Measurements from ENCODE around the gene TMEM214. TPM values are rescaled to one million over a fixed set of nuclear protein-coding genes. Genes with fewer than 3 reads are reported as not detected.
"Not testable (repeated sequence)": the region's sequence is repeated elsewhere in the genome, so short reads cannot be mapped to it uniquely, and the experiment has no call there.

TMEM214 gene
- total RNA-seq, 1 donor from 2014 or later: 99.4 TPM

GRCh38 chr2:27065128-27065527 is 32.4 kb downstream of the TMEM214 start:
- intact Hi-C loops (cut with micrococcal nuclease): no loop called here

GRCh38 chr2:27067385-27067784 is 34.6 kb downstream of the TMEM214 start:
- intact Hi-C loops (cut with micrococcal nuclease): no loop called here

GRCh38 chr2:27069436-27069835 is 36.7 kb downstream of the TMEM214 start:
- intact Hi-C loops (cut with micrococcal nuclease): no loop called here

- intact Hi-C loops (cut with micrococcal nuclease): loop anchor here (5.0 kb wide), 1 partner anchor 142 kb away; the partner anchor contains the start of genes ATRAID and SLC5A6
Measured at GRCh38 chr2:27069961-27070618, 37.3 kb downstream of the TMEM214 start.

GRCh38 chr2:27070653-27071276 is 38.0 kb downstream of the TMEM214 start:
- intact Hi-C loops (cut with micrococcal nuclease): loop anchor here (1.0 to 5.0 kb wide), 5 partner anchors 11 to 142 kb away; partner anchors contain the start of genes AGBL5, ATRAID, KHK and SLC5A6

- intact Hi-C loops (cut with micrococcal nuclease): loop anchor here (1.0 to 5.0 kb wide), 5 partner anchors 10 to 141 kb away; partner anchors contain the start of genes AGBL5, ATRAID, KHK and SLC5A6
Measured at GRCh38 chr2:27071277-27071989, 38.7 kb downstream of the TMEM214 start, which contains the start of gene OST4. Gene OST4, minus strand, starts transcription at chr2:27071654.

GRCh38 chr2:27071990-27072830 is 39.4 kb downstream of the TMEM214 start:
- intact Hi-C loops (cut with micrococcal nuclease): loop anchor here (1.0 to 5.0 kb wide), 5 partner anchors 9 to 140 kb away; partner anchors contain the start of genes AGBL5, ATRAID, KHK and SLC5A6

- intact Hi-C loops (cut with micrococcal nuclease): loop anchor here (5.0 kb wide), 1 partner anchor 139 kb away; the partner anchor contains the start of genes ATRAID and SLC5A6
Measured at GRCh38 chr2:27072920-27073319, 40.2 kb downstream of the TMEM214 start.

- intact Hi-C loops (cut with micrococcal nuclease): loop anchor here (5.0 kb wide), 1 partner anchor 139 kb away; the partner anchor contains the start of genes ATRAID and SLC5A6
Measured at GRCh38 chr2:27073782-27074181, 41.0 kb downstream of the TMEM214 start.

- intact Hi-C loops (cut with micrococcal nuclease): loop anchor here (5.0 kb wide), 1 partner anchor 137 kb away; the partner anchor contains the start of genes ATRAID and SLC5A6
Measured at GRCh38 chr2:27074738-27075565, 42.2 kb downstream of the TMEM214 start.

- intact Hi-C loops (cut with micrococcal nuclease): not testable (repeated sequence)
Measured at GRCh38 chr2:27075566-27075871, 42.8 kb downstream of the TMEM214 start.

GRCh38 chr2:27076323-27076722 is 43.6 kb downstream of the TMEM214 start:
- intact Hi-C loops (cut with micrococcal nuclease): no loop called here

- intact Hi-C loops (cut with micrococcal nuclease): no loop called here
Measured at GRCh38 chr2:27077231-27077630, 44.5 kb downstream of the TMEM214 start.

- intact Hi-C loops (cut with micrococcal nuclease): no loop called here
Measured at GRCh38 chr2:27078267-27079194, 45.8 kb downstream of the TMEM214 start, which contains the start of gene EMILIN1. Gene EMILIN1, plus strand, starts transcription at chr2:27078615. Its CDS starts 451 bp downstream, at chr2:27079066.

GRCh38 chr2:27079233-27080139 is 46.7 kb downstream of the TMEM214 start:
- intact Hi-C loops (cut with micrococcal nuclease): loop anchor here (2.0 kb wide), 1 partner anchor 55 kb away; the partner anchor contains the start of gene PREB

- intact Hi-C loops (cut with micrococcal nuclease): loop anchor here (2.0 kb wide), 1 partner anchor 55 kb away; the partner anchor contains the start of gene PREB
Measured at GRCh38 chr2:27080140-27080469, 47.3 kb downstream of the TMEM214 start.

- intact Hi-C loops (cut with micrococcal nuclease): loop anchor here (2.0 kb wide), 1 partner anchor 54 kb away; the partner anchor contains the start of gene PREB
Measured at GRCh38 chr2:27080603-27080936, 47.8 kb downstream of the TMEM214 start.

Data from T-helper 2 cell treated with Interferon-gamma antibody and Interleukin-4, amounts not matched to agents 100 ng/mL and 5 ng/mL, for 36 hours (primary cell).